ENCODE results near the gene SMIM9. TPM values are rescaled to one million over a fixed set of nuclear protein-coding genes. Genes with fewer than 3 reads are reported as not detected.

Gene SMIM9
- total and polyA plus RNA-seq, 9 of the 15 experiments (the other 6 are each of a cell fraction or from before 2014, with no cell fraction given), result 0.08 TPM; not detected in 8

DNA sequence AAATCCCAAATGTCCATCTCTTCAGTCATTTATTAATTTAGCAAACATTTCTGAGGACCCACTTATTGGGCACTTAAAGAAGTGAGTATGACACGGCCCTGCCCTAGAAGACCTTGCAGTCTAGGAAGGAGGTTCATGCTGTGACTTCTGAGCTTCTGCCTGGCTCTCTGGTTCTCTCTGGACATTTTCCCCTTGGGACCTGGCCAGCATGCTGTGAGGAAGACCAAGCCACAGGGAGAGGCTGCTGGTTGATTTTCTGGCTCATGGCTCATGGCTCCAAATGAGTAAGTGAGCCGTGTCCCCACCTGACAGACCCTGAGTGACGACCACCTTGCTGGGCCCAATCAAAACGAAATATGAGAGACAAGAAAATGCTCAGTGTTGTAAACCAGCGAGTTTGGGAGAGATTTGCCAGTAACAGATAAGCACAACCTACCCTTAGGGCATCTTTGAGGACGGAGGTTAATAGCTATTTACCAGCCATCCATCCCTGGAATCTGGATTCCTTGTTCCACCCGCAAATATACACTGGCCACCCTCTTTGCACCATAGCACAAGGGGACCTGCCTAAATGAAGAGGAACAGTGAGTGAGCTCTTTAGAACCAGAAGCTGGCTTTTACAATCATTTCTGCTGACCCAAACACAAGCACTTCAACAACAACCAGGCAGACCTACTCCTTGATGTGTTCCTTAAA lies 30.1 kb downstream of the SMIM9 start (continued):
- TF ChIP-seq, protein P1, sequence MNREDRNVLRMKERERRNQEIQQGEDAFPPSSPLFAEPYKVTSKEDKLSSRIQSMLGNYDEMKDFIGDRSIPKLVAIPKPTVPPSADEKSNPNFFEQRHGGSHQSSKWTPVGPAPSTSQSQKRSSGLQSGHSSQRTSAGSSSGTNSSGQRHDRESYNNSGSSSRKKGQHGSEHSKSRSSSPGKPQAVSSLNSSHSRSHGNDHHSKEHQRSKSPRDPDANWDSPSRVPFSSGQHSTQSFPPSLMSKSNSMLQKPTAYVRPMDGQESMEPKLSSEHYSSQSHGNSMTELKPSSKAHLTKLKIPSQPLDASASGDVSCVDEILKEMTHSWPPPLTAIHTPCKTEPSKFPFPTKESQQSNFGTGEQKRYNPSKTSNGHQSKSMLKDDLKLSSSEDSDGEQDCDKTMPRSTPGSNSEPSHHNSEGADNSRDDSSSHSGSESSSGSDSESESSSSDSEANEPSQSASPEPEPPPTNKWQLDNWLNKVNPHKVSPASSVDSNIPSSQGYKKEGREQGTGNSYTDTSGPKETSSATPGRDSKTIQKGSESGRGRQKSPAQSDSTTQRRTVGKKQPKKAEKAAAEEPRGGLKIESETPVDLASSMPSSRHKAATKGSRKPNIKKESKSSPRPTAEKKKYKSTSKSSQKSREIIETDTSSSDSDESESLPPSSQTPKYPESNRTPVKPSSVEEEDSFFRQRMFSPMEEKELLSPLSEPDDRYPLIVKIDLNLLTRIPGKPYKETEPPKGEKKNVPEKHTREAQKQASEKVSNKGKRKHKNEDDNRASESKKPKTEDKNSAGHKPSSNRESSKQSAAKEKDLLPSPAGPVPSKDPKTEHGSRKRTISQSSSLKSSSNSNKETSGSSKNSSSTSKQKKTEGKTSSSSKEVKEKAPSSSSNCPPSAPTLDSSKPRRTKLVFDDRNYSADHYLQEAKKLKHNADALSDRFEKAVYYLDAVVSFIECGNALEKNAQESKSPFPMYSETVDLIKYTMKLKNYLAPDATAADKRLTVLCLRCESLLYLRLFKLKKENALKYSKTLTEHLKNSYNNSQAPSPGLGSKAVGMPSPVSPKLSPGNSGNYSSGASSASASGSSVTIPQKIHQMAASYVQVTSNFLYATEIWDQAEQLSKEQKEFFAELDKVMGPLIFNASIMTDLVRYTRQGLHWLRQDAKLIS (CRISPR knock-in tag; IDR thresholded peaks at IDR 0.05), result peak; percentile 2; the same call in 1 of the 2 replicates
- TF ChIP-seq CSDE1 (IDR thresholded peaks at IDR 0.05), result no peak
- TF ChIP-seq BRCA1 (IDR thresholded peaks at IDR 0.05), result no peak
- TF ChIP-seq BRCA1 (CRISPR knock-in tag; IDR thresholded peaks at IDR 0.05), result no peak
- TF ChIP-seq TGIF2 (CRISPR knock-in tag; IDR thresholded peaks at IDR 0.05), result 0 out of 2 replicates have a peak, but pooled peaks have one; percentile 30
- TF ChIP-seq, protein P2, sequence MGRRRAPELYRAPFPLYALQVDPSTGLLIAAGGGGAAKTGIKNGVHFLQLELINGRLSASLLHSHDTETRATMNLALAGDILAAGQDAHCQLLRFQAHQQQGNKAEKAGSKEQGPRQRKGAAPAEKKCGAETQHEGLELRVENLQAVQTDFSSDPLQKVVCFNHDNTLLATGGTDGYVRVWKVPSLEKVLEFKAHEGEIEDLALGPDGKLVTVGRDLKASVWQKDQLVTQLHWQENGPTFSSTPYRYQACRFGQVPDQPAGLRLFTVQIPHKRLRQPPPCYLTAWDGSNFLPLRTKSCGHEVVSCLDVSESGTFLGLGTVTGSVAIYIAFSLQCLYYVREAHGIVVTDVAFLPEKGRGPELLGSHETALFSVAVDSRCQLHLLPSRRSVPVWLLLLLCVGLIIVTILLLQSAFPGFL (CRISPR knock-in tag; IDR thresholded peaks at IDR 0.05), result 0 out of 2 replicates have a peak, but pooled peaks have one; percentile 30
- peak; percentile 8 for TF ChIP-seq CHD1 (IDR thresholded peaks at IDR 0.05; ENCODE audit: low read length)
- TF ChIP-seq, protein P3, sequence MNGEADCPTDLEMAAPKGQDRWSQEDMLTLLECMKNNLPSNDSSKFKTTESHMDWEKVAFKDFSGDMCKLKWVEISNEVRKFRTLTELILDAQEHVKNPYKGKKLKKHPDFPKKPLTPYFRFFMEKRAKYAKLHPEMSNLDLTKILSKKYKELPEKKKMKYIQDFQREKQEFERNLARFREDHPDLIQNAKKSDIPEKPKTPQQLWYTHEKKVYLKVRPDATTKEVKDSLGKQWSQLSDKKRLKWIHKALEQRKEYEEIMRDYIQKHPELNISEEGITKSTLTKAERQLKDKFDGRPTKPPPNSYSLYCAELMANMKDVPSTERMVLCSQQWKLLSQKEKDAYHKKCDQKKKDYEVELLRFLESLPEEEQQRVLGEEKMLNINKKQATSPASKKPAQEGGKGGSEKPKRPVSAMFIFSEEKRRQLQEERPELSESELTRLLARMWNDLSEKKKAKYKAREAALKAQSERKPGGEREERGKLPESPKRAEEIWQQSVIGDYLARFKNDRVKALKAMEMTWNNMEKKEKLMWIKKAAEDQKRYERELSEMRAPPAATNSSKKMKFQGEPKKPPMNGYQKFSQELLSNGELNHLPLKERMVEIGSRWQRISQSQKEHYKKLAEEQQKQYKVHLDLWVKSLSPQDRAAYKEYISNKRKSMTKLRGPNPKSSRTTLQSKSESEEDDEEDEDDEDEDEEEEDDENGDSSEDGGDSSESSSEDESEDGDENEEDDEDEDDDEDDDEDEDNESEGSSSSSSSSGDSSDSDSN (IDR thresholded peaks at IDR 0.05; ENCODE audit: borderline replicate concordance in 1 of 2, low read depth in 2 of 2, low read length in 2 of 2), result 0 out of 4 replicates have a peak, but pooled peaks of 1 of the 2 experiments have one; percentile 38
- TF ChIP-seq, protein P4, sequence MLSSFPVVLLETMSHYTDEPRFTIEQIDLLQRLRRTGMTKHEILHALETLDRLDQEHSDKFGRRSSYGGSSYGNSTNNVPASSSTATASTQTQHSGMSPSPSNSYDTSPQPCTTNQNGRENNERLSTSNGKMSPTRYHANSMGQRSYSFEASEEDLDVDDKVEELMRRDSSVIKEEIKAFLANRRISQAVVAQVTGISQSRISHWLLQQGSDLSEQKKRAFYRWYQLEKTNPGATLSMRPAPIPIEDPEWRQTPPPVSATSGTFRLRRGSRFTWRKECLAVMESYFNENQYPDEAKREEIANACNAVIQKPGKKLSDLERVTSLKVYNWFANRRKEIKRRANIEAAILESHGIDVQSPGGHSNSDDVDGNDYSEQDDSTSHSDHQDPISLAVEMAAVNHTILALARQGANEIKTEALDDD (IDR thresholded peaks at IDR 0.05), result no peak
- TF ChIP-seq ZNF175 (CRISPR knock-in tag; IDR thresholded peaks at IDR 0.05; ENCODE audit: low read depth), result no peak
- TF ChIP-seq, protein P5, sequence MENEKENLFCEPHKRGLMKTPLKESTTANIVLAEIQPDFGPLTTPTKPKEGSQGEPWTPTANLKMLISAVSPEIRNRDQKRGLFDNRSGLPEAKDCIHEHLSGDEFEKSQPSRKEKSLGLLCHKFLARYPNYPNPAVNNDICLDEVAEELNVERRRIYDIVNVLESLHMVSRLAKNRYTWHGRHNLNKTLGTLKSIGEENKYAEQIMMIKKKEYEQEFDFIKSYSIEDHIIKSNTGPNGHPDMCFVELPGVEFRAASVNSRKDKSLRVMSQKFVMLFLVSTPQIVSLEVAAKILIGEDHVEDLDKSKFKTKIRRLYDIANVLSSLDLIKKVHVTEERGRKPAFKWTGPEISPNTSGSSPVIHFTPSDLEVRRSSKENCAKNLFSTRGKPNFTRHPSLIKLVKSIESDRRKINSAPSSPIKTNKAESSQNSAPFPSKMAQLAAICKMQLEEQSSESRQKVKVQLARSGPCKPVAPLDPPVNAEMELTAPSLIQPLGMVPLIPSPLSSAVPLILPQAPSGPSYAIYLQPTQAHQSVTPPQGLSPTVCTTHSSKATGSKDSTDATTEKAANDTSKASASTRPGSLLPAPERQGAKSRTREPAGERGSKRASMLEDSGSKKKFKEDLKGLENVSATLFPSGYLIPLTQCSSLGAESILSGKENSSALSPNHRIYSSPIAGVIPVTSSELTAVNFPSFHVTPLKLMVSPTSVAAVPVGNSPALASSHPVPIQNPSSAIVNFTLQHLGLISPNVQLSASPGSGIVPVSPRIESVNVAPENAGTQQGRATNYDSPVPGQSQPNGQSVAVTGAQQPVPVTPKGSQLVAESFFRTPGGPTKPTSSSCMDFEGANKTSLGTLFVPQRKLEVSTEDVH (IDR thresholded peaks at IDR 0.05; ENCODE audit: low read depth, partially characterized antibody), result no peak
- TF ChIP-seq, protein P6, sequence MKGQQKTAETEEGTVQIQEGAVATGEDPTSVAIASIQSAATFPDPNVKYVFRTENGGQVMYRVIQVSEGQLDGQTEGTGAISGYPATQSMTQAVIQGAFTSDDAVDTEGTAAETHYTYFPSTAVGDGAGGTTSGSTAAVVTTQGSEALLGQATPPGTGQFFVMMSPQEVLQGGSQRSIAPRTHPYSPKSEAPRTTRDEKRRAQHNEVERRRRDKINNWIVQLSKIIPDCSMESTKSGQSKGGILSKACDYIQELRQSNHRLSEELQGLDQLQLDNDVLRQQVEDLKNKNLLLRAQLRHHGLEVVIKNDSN (CRISPR knock-in tag; IDR thresholded peaks at IDR 0.05), result 0 out of 2 replicates have a peak, but pooled peaks have one; percentile 7

All from K562 (cell line).